Epithelial cell of proximal tubule (primary cell): ENCODE measurements around the gene DENND1A. TPM values are rescaled to one million over a fixed set of nuclear protein-coding genes. Genes with fewer than 3 reads are reported as not detected.

Experiments used
- DNase-seq: peaks from one replicate; pipeline ENCODE4 v3.0.0-alpha.2; 2011; ENCODE audit warnings: low read depth
- H3K4me3 ChIP-seq: 2 replicates; pipeline ENCODE4 v1.5.1; 2011; ENCODE audit warnings: low read depth, mild to moderate bottlenecking, low read length
- CTCF ChIP-seq: conservative IDR thresholded peaks from 2 replicates; pipeline ENCODE4 v1.5.1; 2012; ENCODE audit warnings: low read depth, mild to moderate bottlenecking, low read length
- total RNA-seq: library from RNA; depleted of rRNA; stranded (reverse); fragments of >200 nt; gene quantifications from 2 replicates; pipeline ENCODE4 v1.2.3, GENCODE V29; 2015

DENND1A gene
- total RNA-seq, 1 donor from 2014 or later: 26.6 TPM

GRCh38 chr9:123346826-123347225, 583.1 kb downstream of the DENND1A start:
- no peak overlapping the region for H3K4me3 ChIP-seq
- DNase-seq: no peak
- TF ChIP-seq CTCF: no peak

DNA sequence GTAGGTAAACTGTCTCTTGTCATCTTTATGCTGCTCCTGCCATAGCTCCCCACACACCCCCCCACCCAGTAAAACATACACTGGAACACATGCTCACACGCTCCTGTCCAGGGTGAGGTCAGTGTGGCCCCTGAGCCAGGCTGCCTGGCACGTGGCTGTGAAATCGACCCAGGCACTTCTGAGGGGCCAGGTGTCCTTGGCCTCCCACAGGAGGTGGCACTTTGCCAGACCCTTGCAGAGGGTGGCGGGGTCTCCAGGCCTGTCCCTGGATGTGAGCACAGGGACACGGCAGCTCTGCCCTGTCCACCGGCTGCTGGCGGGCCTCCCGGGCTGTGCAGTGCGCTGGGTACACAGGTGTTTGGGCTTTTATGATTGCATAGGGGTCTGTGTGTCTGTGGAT, 583.9 kb downstream of the DENND1A start:
- no peak overlapping the region for H3K4me3 ChIP-seq
- TF ChIP-seq CTCF: no peak
- DNase-seq: no peak

GRCh38 chr9:123345567-123345955, 584.4 kb downstream of the DENND1A start:
- DNase-seq: no peak
- TF ChIP-seq CTCF: no peak
- no peak overlapping the region for H3K4me3 ChIP-seq

DNA sequence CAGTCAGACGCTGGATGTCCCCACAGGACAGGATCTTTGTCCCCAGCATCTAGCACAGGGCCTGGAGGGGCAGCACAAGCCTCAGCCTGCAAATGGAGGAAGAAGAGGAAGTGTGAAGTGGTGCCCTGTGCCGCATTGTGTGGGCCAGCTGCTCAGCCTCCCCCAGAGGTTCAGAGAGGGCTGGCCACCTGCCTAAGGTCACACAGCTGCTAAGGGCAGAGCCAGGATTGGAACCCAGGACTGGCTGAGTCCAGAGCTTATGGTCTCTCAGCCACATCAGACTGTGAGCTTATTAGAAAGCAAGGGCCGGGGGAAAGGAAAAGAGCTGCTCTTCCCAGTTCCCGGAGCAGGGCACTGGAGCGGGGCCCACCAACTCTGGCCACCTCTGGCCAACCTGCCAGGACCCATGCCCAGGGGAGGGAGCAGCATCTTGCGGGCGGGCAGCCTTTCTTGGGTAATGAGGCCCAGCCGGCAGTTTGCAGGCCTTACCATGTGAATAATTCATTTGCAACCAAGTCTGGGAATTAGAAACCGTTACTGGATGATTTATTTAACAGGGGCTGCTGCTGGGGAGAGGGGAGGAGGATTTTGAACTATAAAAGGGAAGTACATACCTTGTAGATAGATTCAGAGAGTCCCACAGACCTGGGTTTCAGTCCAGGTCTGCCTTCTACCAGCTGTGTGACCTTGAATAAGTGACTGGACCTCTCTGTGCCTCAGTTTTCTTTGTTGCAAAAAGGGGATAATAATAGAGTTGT, 585.6 kb downstream of the DENND1A start:
- DNase-seq: no peak
- TF ChIP-seq CTCF: no peak
- no peak overlapping the region for H3K4me3 ChIP-seq

GRCh38 chr9:123343443-123344191, 586.3 kb downstream of the DENND1A start:
- DNase-seq: no peak
- no peak overlapping the region for H3K4me3 ChIP-seq
- no peak for TF ChIP-seq CTCF

GRCh38 chr9:123342247-123342646, 587.7 kb downstream of the DENND1A start:
- H3K4me3 ChIP-seq: no peak overlapping the region
- no peak for DNase-seq
- no peak for TF ChIP-seq CTCF
